Ishikawa (cell line): Measurements from ENCODE around the gene CFD.

ENCODE experiments used
- MAX ChIP-seq: IDR thresholded peaks from 2 replicates; pipeline ENCODE4 v1.6.1; 2012
- RAD21 ChIP-seq: IDR thresholded peaks from 2 replicates; pipeline ENCODE4 v1.6.1; 2012; ENCODE audit warnings: low read depth

GRCh38 chr19:876089-876488, 16.6 kb downstream of the CFD start:
- no peak for TF ChIP-seq RAD21
- no peak for TF ChIP-seq MAX
